A673 (cell line): ENCODE data around the gene TC2N. TPM values are rescaled to one million over a fixed set of nuclear protein-coding genes. Genes with fewer than 3 reads are reported as not detected.

Source experiments
- BruUV-seq: library from RNA; stranded (reverse); fragments of 400-500 nt; replicated peaks from 2 replicates; lab custom pipeline; 2021; lab: Mats Ljungman, UMichigan
- CTCF ChIA-PET: fragments of 300-600 bp; sonication (Branson Sonifier 250); formaldehyde crosslinking; loops from one replicate; lab custom pipeline; 2022; ENCODE audit warnings: antibody characterized with exemption; lab: Charles Lee
- POLR2A ChIA-PET: fragments of 300-600 bp; sonication (Branson Sonifier 250); formaldehyde crosslinking; loops from one replicate; lab custom pipeline; 2022; ENCODE audit warnings: antibody characterized with exemption; ENCODE audit not compliant: low non-redundant PET; lab: Charles Lee
- DNase-seq: peaks from one replicate; pipeline ENCODE4 v3.0.0-alpha.2; 2015; ENCODE audit warnings: low spot score
- H3K27ac ChIP-seq: fragments of 200-600 bp; sonication (generic); 2 replicates; pipeline ENCODE4 v1.5.1; 2016; ENCODE audit warnings: mixed run types, low read depth, mild to moderate bottlenecking, mixed read lengths, antibody characterized with exemption, low read length; ENCODE audit not compliant: poor library complexity, severe bottlenecking
- H3K27me3 ChIP-seq: fragments of 200-600 bp; sonication (generic); replicated peaks from 2 replicates; pipeline ENCODE4 v1.6.1; 2017; ENCODE audit warnings: mixed run types, low read depth, mild to moderate bottlenecking, mixed read lengths, antibody characterized with exemption, low read length; ENCODE audit not compliant: insufficient read depth, poor library complexity
- H3K36me3 ChIP-seq: fragments of 200-600 bp; sonication (generic); 2 replicates; pipeline ENCODE4 v1.6.1; 2016; ENCODE audit warnings: mixed run types, mild to moderate bottlenecking, mixed read lengths, antibody characterized with exemption, low read length; ENCODE audit not compliant: insufficient read depth, poor library complexity, severe bottlenecking
- H3K4me1 ChIP-seq: fragments of 200-600 bp; sonication (generic); 2 replicates; pipeline ENCODE4 v1.6.1; 2017; ENCODE audit warnings: mixed run types, mild to moderate bottlenecking, mixed read lengths, antibody characterized with exemption, low read length; ENCODE audit not compliant: insufficient read depth, poor library complexity, severe bottlenecking
- H3K4me3 ChIP-seq: fragments of 200-600 bp; sonication (generic); 2 replicates; pipeline ENCODE4 v1.5.1; 2016; ENCODE audit warnings: low read depth, mixed run types, mild to moderate bottlenecking, mixed read lengths, low read length; ENCODE audit not compliant: poor library complexity, severe bottlenecking
- H3K9me3 ChIP-seq: fragments of 200-600 bp; sonication (generic); 2 replicates; pipeline ENCODE4 v1.6.1; 2016; ENCODE audit warnings: mixed run types, low read depth, mild to moderate bottlenecking, mixed read lengths, antibody characterized with exemption, low read length; ENCODE audit not compliant: poor library complexity, severe bottlenecking
- EZH2 ChIP-seq: fragments of 200-600 bp; sonication (generic); IDR thresholded peaks from 2 replicates; pipeline ENCODE4 v1.6.1; 2017; ENCODE audit warnings: borderline replicate concordance, low read depth, mild to moderate bottlenecking, mixed read lengths, antibody characterized with exemption, low read length; ENCODE audit not compliant: poor library complexity, severe bottlenecking
- intact Hi-C: fragments of 100-400 bp; cut with micrococcal nuclease; formaldehyde crosslinking; loops from one replicate; pipeline ENCODE4 v1.10.0; 2022; ENCODE audit not compliant: unreplicated experiment
- total RNA-seq: library from RNA; stranded (reverse); gene quantifications from 2 replicates; pipeline ENCODE4 v1.2.3, GENCODE V29; 2021
- TF ChIP-seq, protein P1 (sequence below): fragments of 300-800, 200-600 bp; sonication (generic); conservative IDR thresholded peaks from 2 replicates; pipeline ENCODE4 v1.5.1; 2017; ENCODE audit warnings: low read depth, mild to moderate bottlenecking, antibody characterized with exemption, low read length, moderate library complexity, mixed read lengths

The TC2N gene
- total RNA-seq, 1 experiment from 2014 or later = 0.45 TPM

DNA sequence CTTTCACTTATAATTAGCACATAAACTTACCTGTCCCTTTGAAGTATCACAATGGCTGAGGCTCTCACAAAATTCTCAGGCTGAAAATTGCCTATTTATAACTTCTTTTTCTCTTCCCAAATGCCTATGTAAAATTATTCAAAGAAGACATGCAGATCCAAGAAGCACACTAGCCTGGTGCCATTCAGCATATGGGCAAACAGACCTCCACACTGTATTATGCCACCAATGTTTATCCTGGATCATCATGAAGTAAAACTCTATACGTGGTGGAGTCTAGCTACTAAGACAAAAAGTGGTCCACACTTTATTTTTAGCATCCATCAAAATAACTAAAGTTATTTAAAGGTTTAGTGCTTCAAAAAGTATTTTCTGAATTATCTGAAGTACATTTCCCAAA is 15.8 kb downstream of the TC2N start:
- no peaks in the 10 kb centered on the region for H3K36me3 ChIP-seq
- intact Hi-C loops = no loop called here
- H3K27me3 ChIP-seq = peaks cover 14% of the 10 kb centered on the region
- no peaks in the 10 kb centered on the region for H3K9me3 ChIP-seq
- no peak for DNase-seq
- BruUV-seq = no TSS peak
- POLR2A ChIA-PET = no interaction called here
- H3K4me1 ChIP-seq = no peaks in the 10 kb centered on the region
- TF ChIP-seq EZH2 = no peak
- TF ChIP-seq, protein P1, sequence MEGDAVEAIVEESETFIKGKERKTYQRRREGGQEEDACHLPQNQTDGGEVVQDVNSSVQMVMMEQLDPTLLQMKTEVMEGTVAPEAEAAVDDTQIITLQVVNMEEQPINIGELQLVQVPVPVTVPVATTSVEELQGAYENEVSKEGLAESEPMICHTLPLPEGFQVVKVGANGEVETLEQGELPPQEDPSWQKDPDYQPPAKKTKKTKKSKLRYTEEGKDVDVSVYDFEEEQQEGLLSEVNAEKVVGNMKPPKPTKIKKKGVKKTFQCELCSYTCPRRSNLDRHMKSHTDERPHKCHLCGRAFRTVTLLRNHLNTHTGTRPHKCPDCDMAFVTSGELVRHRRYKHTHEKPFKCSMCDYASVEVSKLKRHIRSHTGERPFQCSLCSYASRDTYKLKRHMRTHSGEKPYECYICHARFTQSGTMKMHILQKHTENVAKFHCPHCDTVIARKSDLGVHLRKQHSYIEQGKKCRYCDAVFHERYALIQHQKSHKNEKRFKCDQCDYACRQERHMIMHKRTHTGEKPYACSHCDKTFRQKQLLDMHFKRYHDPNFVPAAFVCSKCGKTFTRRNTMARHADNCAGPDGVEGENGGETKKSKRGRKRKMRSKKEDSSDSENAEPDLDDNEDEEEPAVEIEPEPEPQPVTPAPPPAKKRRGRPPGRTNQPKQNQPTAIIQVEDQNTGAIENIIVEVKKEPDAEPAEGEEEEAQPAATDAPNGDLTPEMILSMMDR = no peak
- CTCF ChIA-PET = no interaction called here
- no peak overlapping the region for H3K27ac ChIP-seq
- no peak overlapping the region for H3K4me3 ChIP-seq

DNA sequence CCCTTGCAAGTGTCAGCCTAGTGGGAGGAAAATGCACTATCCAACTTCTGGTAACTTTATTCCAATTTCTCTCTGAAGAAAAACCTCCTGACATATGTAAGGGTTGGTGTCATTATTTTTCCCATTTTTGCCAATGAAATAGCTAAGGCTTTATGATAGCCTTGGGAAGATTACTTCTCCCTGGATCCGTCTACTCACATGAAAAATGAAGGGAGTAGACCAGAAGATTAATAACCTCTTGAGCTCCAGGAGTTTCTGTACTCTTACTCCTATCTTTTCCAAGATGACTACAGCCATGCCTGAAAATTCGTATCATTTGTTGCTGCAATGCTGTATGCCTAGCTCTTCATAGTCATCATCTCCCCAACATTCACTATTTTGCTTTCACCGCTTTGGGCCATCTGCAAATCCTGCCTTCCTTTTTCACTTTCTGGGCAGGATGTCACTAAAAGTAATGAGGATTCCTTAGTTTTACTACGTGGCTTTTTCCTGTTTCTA is 18.8 kb downstream of the TC2N start:
- BruUV-seq = no TSS peak
- DNase-seq = no peak
- no peak overlapping the region for H3K4me3 ChIP-seq
- POLR2A ChIA-PET = no interaction called here
- intact Hi-C loops = no loop called here
- peaks cover 6% of the 10 kb centered on the region for H3K27me3 ChIP-seq
- no peak overlapping the region for H3K27ac ChIP-seq
- TF ChIP-seq, protein P1 = no peak
- no peak for TF ChIP-seq EZH2
- H3K9me3 ChIP-seq = no peaks in the 10 kb centered on the region
- H3K36me3 ChIP-seq = no peaks in the 10 kb centered on the region
- no peaks in the 10 kb centered on the region for H3K4me1 ChIP-seq
- CTCF ChIA-PET = no interaction called here

DNA sequence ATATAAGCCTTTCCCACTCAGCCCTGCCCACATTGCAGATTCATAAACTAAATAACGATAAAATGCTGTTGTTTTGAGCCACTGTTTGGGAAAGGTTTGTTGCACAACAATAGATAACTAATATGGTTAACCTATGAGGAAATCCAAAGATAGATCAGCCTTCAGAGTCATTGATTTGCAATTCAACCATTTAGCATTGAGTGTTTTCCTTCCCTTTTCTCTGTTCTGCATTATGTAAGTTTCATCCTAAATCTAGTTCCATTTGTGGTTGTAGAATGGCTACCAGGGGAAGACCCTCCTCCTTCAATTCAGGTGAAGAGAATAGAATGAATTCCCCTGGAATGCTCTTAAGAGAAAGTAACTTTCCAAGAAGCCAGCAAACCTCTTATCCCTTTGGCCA is 19.6 kb downstream of the TC2N start:
- intact Hi-C loops = no loop called here
- ChIA-PET CTCF (no interaction called here), POLR2A (interaction anchor here (0.5 kb wide), 1 partner anchor 48 kb away, joined by 3 read pairs; no protein-coding TSS in a partner anchor)

More for the DNA sequence above, 19.6 kb downstream of the TC2N start:
- TF ChIP-seq, protein P1 = no peak
- TF ChIP-seq EZH2 = no peak
- H3K9me3 ChIP-seq = no peaks in the 10 kb centered on the region
- no TSS peak for BruUV-seq
- peaks cover 5% of the 10 kb centered on the region for H3K27me3 ChIP-seq
- DNase-seq = no peak
- no peak overlapping the region for H3K4me3 ChIP-seq
- H3K4me1 ChIP-seq = no peaks in the 10 kb centered on the region
- no peak overlapping the region for H3K27ac ChIP-seq
- H3K36me3 ChIP-seq = no peaks in the 10 kb centered on the region
